AG10803 (cell line): ENCODE results near the gene CAMTA2.
"Not testable (repeated sequence)": the region's sequence is repeated elsewhere in the genome, so short reads cannot be mapped to it uniquely, and the experiment has no call there.

Source experiments
- DNase-seq: peaks from one replicate; pipeline ENCODE4 v3.0.0; 2010; ENCODE audit warnings: low read depth
- H3K4me3 ChIP-seq: 2 replicates; pipeline ENCODE4 v1.5.1; 2011; ENCODE audit warnings: mild to moderate bottlenecking, low read length, control low read depth
- CTCF ChIP-seq: conservative IDR thresholded peaks from 2 replicates; pipeline ENCODE4 v1.5.1; 2011; ENCODE audit warnings: mild to moderate bottlenecking, low read length, control low read depth, inconsistent platforms

Gene CAMTA2

GRCh38 chr17:4928881-4929280 is 58.6 kb downstream of the CAMTA2 start:
- H3K4me3 ChIP-seq: no peak overlapping the region
- DNase-seq: no peak
- no peak for TF ChIP-seq CTCF

GRCh38 chr17:4926577-4927335 is 60.7 kb downstream of the CAMTA2 start:
- not testable (repeated sequence) for DNase-seq, H3K4me3 ChIP-seq

- no peak overlapping the region for H3K4me3 ChIP-seq
- no peak for DNase-seq
- no peak for TF ChIP-seq CTCF
Observed at GRCh38 chr17:4921320-4921719, 66.2 kb downstream of the CAMTA2 start.

- peak; percentile 66 for DNase-seq
- H3K4me3 ChIP-seq: no peak overlapping the region
- no peak for TF ChIP-seq CTCF
Observed at GRCh38 chr17:4920351-4921048, 67.0 kb downstream of the CAMTA2 start.

GRCh38 chr17:4919511-4920047 is 67.9 kb downstream of the CAMTA2 start:
- DNase-seq: no peak
- no peak overlapping the region for H3K4me3 ChIP-seq

More at GRCh38 chr17:4919511-4920047, 67.9 kb downstream of the CAMTA2 start:
- no peak for TF ChIP-seq CTCF
